ENCODE results near the gene ADGRL3.

DNA sequence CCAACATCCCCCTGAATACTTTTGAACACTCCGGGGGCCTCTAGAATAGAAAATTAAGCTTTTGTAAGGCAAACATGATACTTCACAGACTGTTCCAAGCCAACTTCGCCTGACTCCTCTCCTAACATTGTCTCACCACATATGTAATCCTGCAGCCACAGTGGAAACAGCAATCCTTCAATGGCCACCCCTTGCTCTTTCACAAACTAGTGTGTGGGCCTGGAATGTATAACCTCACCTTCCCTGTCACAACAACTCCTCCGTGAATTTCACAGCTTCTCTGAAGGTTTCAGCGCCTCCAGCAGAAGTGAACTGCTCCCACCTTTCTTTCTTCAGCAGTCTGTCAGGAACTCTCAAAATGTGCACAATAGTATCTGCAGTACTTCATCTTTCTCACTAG lies 185.1 kb downstream of the ADGRL3 start:
- TF ChIP-seq, protein P1, sequence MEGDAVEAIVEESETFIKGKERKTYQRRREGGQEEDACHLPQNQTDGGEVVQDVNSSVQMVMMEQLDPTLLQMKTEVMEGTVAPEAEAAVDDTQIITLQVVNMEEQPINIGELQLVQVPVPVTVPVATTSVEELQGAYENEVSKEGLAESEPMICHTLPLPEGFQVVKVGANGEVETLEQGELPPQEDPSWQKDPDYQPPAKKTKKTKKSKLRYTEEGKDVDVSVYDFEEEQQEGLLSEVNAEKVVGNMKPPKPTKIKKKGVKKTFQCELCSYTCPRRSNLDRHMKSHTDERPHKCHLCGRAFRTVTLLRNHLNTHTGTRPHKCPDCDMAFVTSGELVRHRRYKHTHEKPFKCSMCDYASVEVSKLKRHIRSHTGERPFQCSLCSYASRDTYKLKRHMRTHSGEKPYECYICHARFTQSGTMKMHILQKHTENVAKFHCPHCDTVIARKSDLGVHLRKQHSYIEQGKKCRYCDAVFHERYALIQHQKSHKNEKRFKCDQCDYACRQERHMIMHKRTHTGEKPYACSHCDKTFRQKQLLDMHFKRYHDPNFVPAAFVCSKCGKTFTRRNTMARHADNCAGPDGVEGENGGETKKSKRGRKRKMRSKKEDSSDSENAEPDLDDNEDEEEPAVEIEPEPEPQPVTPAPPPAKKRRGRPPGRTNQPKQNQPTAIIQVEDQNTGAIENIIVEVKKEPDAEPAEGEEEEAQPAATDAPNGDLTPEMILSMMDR (IDR thresholded peaks at IDR 0.05), result no peak
- TF ChIP-seq POLR2A (IDR thresholded peaks at IDR 0.05), result no peak
